KMS-11 (cell line): Measurements from ENCODE around the gene CYB561D2.

Source experiments
- H2AFZ ChIP-seq: fragments of 200-600 bp; sonication (generic); 2 replicates; pipeline ENCODE4 v1.6.1; 2016; ENCODE audit warnings: antibody characterized with exemption, mixed run types, low read depth
- H3K27ac ChIP-seq: fragments of 200-600 bp; sonication (generic); 2 replicates; pipeline ENCODE4 v1.6.1; 2016; ENCODE audit warnings: mild to moderate bottlenecking, mixed run types
- H3K27me3 ChIP-seq: fragments of 200-600 bp; sonication (generic); 2 replicates; pipeline ENCODE4 v1.6.1; 2017; ENCODE audit warnings: mild to moderate bottlenecking, low read depth, mixed run types, moderate library complexity; ENCODE audit not compliant: insufficient read depth
- H3K36me3 ChIP-seq: fragments of 200-600 bp; sonication (generic); 2 replicates; pipeline ENCODE4 v1.6.1; 2017; ENCODE audit warnings: mild to moderate bottlenecking, mixed run types; ENCODE audit not compliant: insufficient read depth
- H3K4me1 ChIP-seq: fragments of 200-600 bp; sonication (generic); 2 replicates; pipeline ENCODE4 v1.6.1; 2016; ENCODE audit warnings: mild to moderate bottlenecking, low read depth, mixed run types; ENCODE audit not compliant: poor library complexity, severe bottlenecking
- H3K4me2 ChIP-seq: fragments of 200-600 bp; sonication (generic); 2 replicates; pipeline ENCODE4 v1.7.0; 2016; ENCODE audit warnings: mild to moderate bottlenecking, mixed run types
- H3K4me3 ChIP-seq: fragments of 200-600 bp; sonication (generic); IDR thresholded peaks from 2 replicates; pipeline ENCODE4 v1.6.1; 2017; ENCODE audit warnings: low read depth, low read length, mixed read lengths; ENCODE audit not compliant: insufficient read depth
- H3K79me2 ChIP-seq: fragments of 200-600 bp; sonication (generic); 2 replicates; pipeline ENCODE4 v1.6.1; 2016; ENCODE audit warnings: low read depth, mixed run types; ENCODE audit not compliant: insufficient read depth
- H3K9ac ChIP-seq: fragments of 200-600 bp; sonication (generic); 2 replicates; pipeline ENCODE4 v1.6.1; 2016; ENCODE audit warnings: mild to moderate bottlenecking, mixed run types
- H4K20me1 ChIP-seq: fragments of 200-600 bp; sonication (generic); 2 replicates; pipeline ENCODE4 v1.6.1; 2016; ENCODE audit warnings: mild to moderate bottlenecking, mixed run types; ENCODE audit not compliant: insufficient read depth
- TF ChIP-seq, protein P1 (sequence below): fragments of 200-600 bp; sonication (generic); conservative IDR thresholded peaks from 2 replicates; pipeline ENCODE4 v1.6.1; 2017; ENCODE audit warnings: low read depth, mild to moderate bottlenecking, antibody characterized with exemption, low read length, moderate library complexity, mixed read lengths

The CYB561D2 gene

DNA sequence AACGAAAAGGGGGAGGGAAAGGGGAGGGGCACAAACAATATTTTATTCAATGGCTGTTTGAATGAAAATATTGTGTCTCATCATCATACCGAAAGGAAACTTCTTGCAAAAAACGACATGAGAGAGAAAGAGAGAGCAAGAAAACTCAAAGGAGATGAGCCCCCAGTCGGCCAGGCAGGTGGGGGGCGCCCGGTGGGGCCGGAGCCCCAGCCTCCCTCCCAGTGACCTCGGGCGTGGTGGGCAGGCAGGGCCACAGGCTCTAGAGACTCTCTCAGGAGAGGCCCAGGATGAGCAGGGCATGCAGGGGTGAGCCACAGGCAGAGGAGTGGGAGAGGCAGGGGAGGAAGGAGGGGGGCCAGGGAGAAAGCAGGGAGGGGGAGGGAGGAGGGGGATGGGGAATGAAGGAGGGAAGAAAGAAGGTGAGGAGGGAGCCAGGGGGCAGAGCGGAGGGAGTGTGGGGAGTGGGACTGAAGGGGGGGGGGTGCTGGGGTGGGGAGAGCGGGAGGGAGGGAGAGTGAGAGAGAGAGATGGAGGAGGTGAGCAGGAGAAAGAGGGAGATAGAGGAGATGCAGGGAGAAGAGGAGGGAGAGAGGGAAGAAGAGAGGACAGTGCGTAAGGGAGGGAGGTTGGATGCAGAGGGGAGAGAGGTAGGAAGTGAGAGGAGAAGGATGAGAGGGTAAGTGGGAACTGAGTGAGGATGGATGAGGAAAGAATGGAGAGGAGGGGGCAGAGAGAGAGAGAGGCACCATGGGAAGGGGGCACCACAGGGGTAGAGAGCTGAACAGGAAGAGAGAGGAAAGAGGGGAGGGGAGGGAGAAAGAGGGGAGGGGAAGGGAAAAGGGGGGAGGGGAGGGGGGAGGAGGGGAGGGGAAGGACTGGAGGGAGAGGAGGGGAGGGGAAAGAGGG, 22.7 kb downstream of the CYB561D2 start:
- TF ChIP-seq, protein P1, sequence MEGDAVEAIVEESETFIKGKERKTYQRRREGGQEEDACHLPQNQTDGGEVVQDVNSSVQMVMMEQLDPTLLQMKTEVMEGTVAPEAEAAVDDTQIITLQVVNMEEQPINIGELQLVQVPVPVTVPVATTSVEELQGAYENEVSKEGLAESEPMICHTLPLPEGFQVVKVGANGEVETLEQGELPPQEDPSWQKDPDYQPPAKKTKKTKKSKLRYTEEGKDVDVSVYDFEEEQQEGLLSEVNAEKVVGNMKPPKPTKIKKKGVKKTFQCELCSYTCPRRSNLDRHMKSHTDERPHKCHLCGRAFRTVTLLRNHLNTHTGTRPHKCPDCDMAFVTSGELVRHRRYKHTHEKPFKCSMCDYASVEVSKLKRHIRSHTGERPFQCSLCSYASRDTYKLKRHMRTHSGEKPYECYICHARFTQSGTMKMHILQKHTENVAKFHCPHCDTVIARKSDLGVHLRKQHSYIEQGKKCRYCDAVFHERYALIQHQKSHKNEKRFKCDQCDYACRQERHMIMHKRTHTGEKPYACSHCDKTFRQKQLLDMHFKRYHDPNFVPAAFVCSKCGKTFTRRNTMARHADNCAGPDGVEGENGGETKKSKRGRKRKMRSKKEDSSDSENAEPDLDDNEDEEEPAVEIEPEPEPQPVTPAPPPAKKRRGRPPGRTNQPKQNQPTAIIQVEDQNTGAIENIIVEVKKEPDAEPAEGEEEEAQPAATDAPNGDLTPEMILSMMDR: no peak
- H3K27ac ChIP-seq: no peak overlapping the region
- no peaks in the 10 kb centered on the region for H3K36me3 ChIP-seq
- no peak overlapping the region for H2AFZ ChIP-seq
- peaks cover 22% of the 10 kb centered on the region for H3K4me1 ChIP-seq
- H3K4me2 ChIP-seq: no peak overlapping the region
- H3K27me3 ChIP-seq: no peaks in the 10 kb centered on the region
- no peaks in the 10 kb centered on the region for H3K79me2 ChIP-seq
- no peak overlapping the region for H3K9ac ChIP-seq
- H3K4me3 ChIP-seq: no peak overlapping the region
- no peaks in the 10 kb centered on the region for H4K20me1 ChIP-seq

DNA sequence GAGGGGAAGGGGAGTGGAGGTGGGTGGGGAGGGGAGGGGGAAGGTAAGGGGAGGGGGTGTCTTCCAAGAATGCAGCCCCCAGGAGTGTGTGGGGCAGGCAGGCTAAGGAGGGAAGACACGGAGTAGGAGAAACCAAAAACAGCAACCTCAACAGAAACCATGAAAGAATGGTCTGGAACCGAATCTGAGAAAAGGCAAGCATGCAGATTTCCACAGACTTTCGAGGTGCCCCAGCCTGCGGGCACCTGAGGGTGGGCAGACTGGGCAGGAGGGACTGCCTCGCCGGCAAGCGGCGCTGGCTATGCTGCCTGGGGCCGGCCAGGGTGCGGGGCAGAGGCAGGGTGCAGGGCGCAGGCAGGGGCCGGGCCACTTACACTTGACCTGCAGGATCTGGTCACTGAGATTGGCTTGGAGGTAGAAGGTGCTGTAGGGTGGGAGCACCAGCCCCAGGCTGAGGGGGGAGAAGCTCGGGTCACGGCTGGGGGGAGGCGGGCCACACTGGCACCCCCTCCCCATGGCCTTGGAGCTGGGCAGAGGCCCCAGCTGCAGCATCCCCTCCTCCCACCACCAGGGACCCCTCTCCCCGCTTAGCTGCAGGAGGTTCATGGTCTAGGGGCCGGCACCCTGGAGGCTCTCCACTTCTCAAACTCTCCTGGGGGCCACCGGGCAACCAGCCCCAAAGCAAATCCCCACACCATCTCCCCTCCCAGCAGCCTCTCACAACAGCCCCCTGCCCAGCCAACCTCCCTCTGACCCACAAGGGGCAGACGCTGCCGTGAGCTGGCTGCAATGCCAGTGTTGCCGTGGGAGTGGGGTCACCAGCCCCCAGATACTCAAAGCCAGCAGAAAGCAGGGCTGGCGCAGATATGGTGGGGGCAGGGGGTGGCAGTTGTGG, 23.9 kb downstream of the CYB561D2 start:
- no peak overlapping the region for H3K9ac ChIP-seq
- H3K27ac ChIP-seq: no peak overlapping the region
- no peaks in the 10 kb centered on the region for H3K27me3 ChIP-seq
- TF ChIP-seq, protein P1: no peak
- no peak overlapping the region for H3K4me3 ChIP-seq
- H3K36me3 ChIP-seq: no peaks in the 10 kb centered on the region
- no peaks in the 10 kb centered on the region for H4K20me1 ChIP-seq
- peak overlapping the region; percentile 42 for H3K4me2 ChIP-seq
- no peaks in the 10 kb centered on the region for H3K79me2 ChIP-seq
- H2AFZ ChIP-seq: no peak overlapping the region
- peaks cover 22% of the 10 kb centered on the region for H3K4me1 ChIP-seq

DNA sequence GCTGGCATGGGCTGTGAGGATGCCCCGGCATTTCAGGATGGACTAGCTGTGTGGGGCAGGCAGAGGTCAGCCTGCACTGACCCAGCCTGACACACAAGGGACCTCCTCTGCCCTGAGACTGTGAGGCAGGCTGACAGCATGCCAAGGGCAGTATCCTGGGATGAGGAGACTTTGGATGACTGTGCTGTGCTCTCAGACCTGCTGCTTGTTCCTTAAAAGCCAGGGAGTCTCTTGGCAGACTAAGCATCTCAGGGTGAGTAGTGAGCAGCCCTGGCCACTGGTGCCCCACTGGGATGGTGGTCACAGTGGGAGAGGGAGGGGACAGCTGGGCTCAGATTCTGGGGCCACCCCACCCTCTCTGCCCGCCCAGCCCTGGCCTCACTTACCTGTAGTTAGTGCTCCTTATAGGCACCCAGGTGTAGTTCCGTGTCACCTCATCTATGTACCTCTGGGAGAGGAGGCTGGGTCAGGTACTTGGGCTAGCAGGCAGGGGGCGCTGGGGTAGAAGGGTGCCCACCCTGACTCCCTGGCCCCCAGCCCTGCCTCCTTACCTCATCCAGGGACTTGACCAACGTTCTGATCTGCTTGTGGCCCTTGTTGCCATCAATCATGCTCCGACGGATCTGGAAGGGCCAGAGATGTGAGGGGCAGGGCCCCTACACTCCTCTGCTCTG, 24.7 kb downstream of the CYB561D2 start:
- H3K36me3 ChIP-seq: no peaks in the 10 kb centered on the region
- no peaks in the 10 kb centered on the region for H4K20me1 ChIP-seq
- no peak overlapping the region for H2AFZ ChIP-seq
- H3K27me3 ChIP-seq: no peaks in the 10 kb centered on the region
- H3K27ac ChIP-seq: no peak overlapping the region
- no peak overlapping the region for H3K9ac ChIP-seq
- TF ChIP-seq, protein P1: no peak
- no peak overlapping the region for H3K4me3 ChIP-seq
- H3K4me1 ChIP-seq: peaks cover 22% of the 10 kb centered on the region
- no peak overlapping the region for H3K4me2 ChIP-seq
- H3K79me2 ChIP-seq: no peaks in the 10 kb centered on the region

DNA sequence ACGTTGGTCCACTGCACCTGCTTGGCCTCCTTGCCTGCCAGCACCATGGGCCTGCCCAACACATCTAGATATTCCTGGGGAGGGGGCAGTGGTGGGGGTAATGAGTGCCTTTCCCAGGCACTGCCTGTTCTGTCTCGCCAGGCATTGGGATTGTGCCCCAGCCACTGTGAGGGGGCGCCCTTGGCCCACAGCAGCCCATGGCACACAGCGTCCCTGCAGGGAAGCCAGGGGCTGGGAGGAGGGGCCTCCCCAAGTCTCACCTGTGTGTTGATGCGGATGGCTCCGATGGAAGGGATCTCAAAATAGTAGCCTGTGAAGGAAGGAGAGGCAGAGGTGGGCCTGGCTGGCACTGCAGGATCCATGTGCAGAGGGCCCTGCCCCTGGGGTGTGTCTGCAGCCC, 27.4 kb downstream of the CYB561D2 start:
- Histone ChIP-seq H2AFZ (no peak overlapping the region), H4K20me1 (no peaks in the 10 kb centered on the region), H3K9ac (no peak overlapping the region), H3K27ac (no peak overlapping the region), H3K4me3 (no peak overlapping the region), H3K4me2 (no peak overlapping the region), H3K4me1 (peaks cover 10% of the 10 kb centered on the region), H3K36me3 (no peaks in the 10 kb centered on the region), H3K79me2 (no peaks in the 10 kb centered on the region), H3K27me3 (no peaks in the 10 kb centered on the region)
- TF ChIP-seq, protein P1: no peak
